GM12878 (cell line): Measurements from ENCODE around the gene SMTNL1. TPM values are rescaled to one million over a fixed set of nuclear protein-coding genes. Genes with fewer than 3 reads are reported as not detected.

ENCODE experiments used
- ATAC-seq: fragments of 200-7000 bp; cut with Tn5 transposase; 3 replicates; pipeline ENCODE4 v1.9.1; 2020; ENCODE audit warnings: mild to moderate bottlenecking, moderate library complexity
- BruUV-seq: library from RNA; stranded (reverse); fragments of 400-500 nt; replicated peaks from 2 replicates; lab custom pipeline; 2021; lab: Mats Ljungman, UMichigan
- CTCF ChIA-PET: fragments of 300-600 bp; sonication (Branson Sonifier 250); formaldehyde crosslinking; extraction: SDS; loops from one replicate; lab custom pipeline; 2021; ENCODE audit warnings: inconsistent platforms; lab: Yijun Ruan, JAX
- POLR2A ChIA-PET: fragments of 350-600 bp; formaldehyde crosslinking; extraction: SDS; loops from one replicate; lab custom pipeline; 2021; ENCODE audit warnings: inconsistent platforms; lab: Charles Lee
- RAD21 ChIA-PET: fragments of 300-600 bp; sonication (Branson Sonifier 250); formaldehyde crosslinking; loops from one replicate; lab custom pipeline; 2023; ENCODE audit warnings: antibody characterized with exemption; ENCODE audit not compliant: unreplicated experiment; lab: Charles Lee
- SMC1A ChIA-PET: fragments of 300-600 bp; sonication (Branson Sonifier 250); formaldehyde crosslinking; loops from one replicate; lab custom pipeline; 2023; ENCODE audit not compliant: unreplicated experiment, uncharacterized antibody; lab: Charles Lee
- DNase-seq: peaks from one replicate; pipeline ENCODE4 v3.0.0-alpha.2; 2011; ENCODE audit warnings: low read depth, low spot score
- FAIRE-seq: peaks from 3 replicates; lab custom pipeline; 2011; peaks lifted over from hg19 to GRCh38; lab: Jason Lieb, UNC
- H2AFZ ChIP-seq: 2 replicates; pipeline ENCODE4 v1.6.0; 2011; ENCODE audit warnings: low read depth, low read length, control low read depth; ENCODE audit not compliant: control insufficient read depth
- H3K27ac ChIP-seq: 2 replicates; pipeline ENCODE4 v1.5.1; 2011; ENCODE audit warnings: control low read depth; ENCODE audit not compliant: control insufficient read depth, insufficient read depth
- H3K27me3 ChIP-seq, 2 experiments: replicated peaks in 1 of 2; 2 replicates each; pipeline versions ENCODE4 v1.6.0 to v1.6.1; 2011; ENCODE audit warnings: low read length in 1 of 2; ENCODE audit not compliant: control insufficient read depth in 2 of 2, insufficient read depth in 2 of 2
- H3K36me3 ChIP-seq, 2 experiments: 2 replicates each; pipeline ENCODE4 v1.5.1; 2011; ENCODE audit warnings: low read length in 1 of 2; ENCODE audit not compliant: control insufficient read depth in 2 of 2, insufficient read depth in 2 of 2
- H3K4me1 ChIP-seq: 2 replicates; pipeline ENCODE4 v1.6.1; 2011; ENCODE audit warnings: mild to moderate bottlenecking, low read length, moderate library complexity, mixed read lengths; ENCODE audit not compliant: control insufficient read depth, insufficient read depth
- H3K4me2 ChIP-seq: 2 replicates; pipeline ENCODE4 v1.6.0; 2011; ENCODE audit warnings: control low read depth; ENCODE audit not compliant: control insufficient read depth, insufficient read depth
- H3K4me3 ChIP-seq: fragments of 200-600 bp; sonication (generic); 2 replicates; pipeline ENCODE4 v1.5.1; 2016
- H3K79me2 ChIP-seq: 2 replicates; pipeline ENCODE4 v1.6.0; 2011; ENCODE audit warnings: low read length; ENCODE audit not compliant: control insufficient read depth, insufficient read depth
- H3K9ac ChIP-seq: 2 replicates; pipeline ENCODE4 v1.8.0; 2011; ENCODE audit warnings: low read length, control low read depth, mixed read lengths; ENCODE audit not compliant: control insufficient read depth, insufficient read depth
- H3K9me3 ChIP-seq: replicated peaks from 3 replicates; pipeline ENCODE4 v1.5.1; 2011; ENCODE audit warnings: mild to moderate bottlenecking, low read length; ENCODE audit not compliant: control insufficient read depth, insufficient read depth
- H4K20me1 ChIP-seq: 2 replicates; pipeline ENCODE4 v1.6.0; 2011; ENCODE audit not compliant: control insufficient read depth, insufficient read depth
- ATF7 ChIP-seq: fragments of 450-650 bp; IDR thresholded peaks from 2 replicates; pipeline ENCODE4 v1.6.1; 2016; ENCODE audit warnings: low read depth, mild to moderate bottlenecking
- BCL11A ChIP-seq: IDR thresholded peaks from 2 replicates; pipeline ENCODE4 v1.6.1; 2011; ENCODE audit warnings: low read depth, low read length
- CTCF ChIP-seq, 3 experiments: IDR thresholded peaks in 2 of 3; conservative IDR thresholded peaks in 1 of 3; 2 replicates each; pipeline ENCODE4 v1.5.1; 2011; ENCODE audit warnings: low read depth in 3 of 3, low read length in 3 of 3, mild to moderate bottlenecking in 3 of 3, control low read depth in 2 of 3, moderate library complexity in 2 of 3, inconsistent platforms in 1 of 3, mixed read lengths in 1 of 3; ENCODE audit not compliant: control insufficient read depth in 2 of 3, insufficient read depth in 1 of 3; ENCODE audit errors: extremely low read depth in 1 of 3
- ESRRA ChIP-seq: IDR thresholded peaks from 2 replicates; pipeline ENCODE4 v1.6.1; 2012; ENCODE audit warnings: mild to moderate bottlenecking, low read length, improper control_type of control experiment
- HCFC1 ChIP-seq: fragments of 150-350 bp; IDR thresholded peaks from 2 replicates; pipeline ENCODE4 v1.6.1; 2014; ENCODE audit warnings: low read length
- HDAC6 ChIP-seq: fragments of 200-600 bp; sonication (generic); IDR thresholded peaks from one replicate; pipeline ENCODE4 v1.8.0; 2017; ENCODE audit warnings: antibody characterized with exemption; ENCODE audit not compliant: unreplicated experiment
- JUND ChIP-seq: IDR thresholded peaks from 2 replicates; pipeline ENCODE4 v1.6.1; 2012; ENCODE audit warnings: low read depth, mild to moderate bottlenecking, low read length, improper control_type of control experiment, moderate library complexity
- MTA2 ChIP-seq: fragments of 450-650 bp; IDR thresholded peaks from 2 replicates; pipeline ENCODE4 v1.6.1; 2016; ENCODE audit warnings: low read depth, mild to moderate bottlenecking, moderate library complexity
- NFYA ChIP-seq: IDR thresholded peaks from 2 replicates; pipeline ENCODE4 v1.6.1; 2011; ENCODE audit warnings: low read depth, mild to moderate bottlenecking, low read length, improper control_type of control experiment, borderline replicate concordance
- NR2C1 ChIP-seq: fragments of 450-650 bp; IDR thresholded peaks from 2 replicates; pipeline ENCODE4 v1.6.1; 2017; ENCODE audit warnings: antibody characterized with exemption, mild to moderate bottlenecking, moderate library complexity
- PAX8 ChIP-seq: fragments of 450-650 bp; IDR thresholded peaks from 2 replicates; pipeline ENCODE4 v1.6.1; 2017; ENCODE audit warnings: mild to moderate bottlenecking, moderate library complexity
- POLR2AphosphoS2 ChIP-seq: IDR thresholded peaks from 2 replicates; pipeline ENCODE4 v1.6.1; 2011; ENCODE audit warnings: low read depth, mild to moderate bottlenecking, low read length, improper control_type of control experiment, moderate library complexity
- RELB ChIP-seq: fragments of 450-650 bp; IDR thresholded peaks from 2 replicates; pipeline ENCODE4 v1.6.1; 2017; ENCODE audit warnings: low read depth, mild to moderate bottlenecking, moderate library complexity
- REST ChIP-seq: IDR thresholded peaks from 2 replicates; pipeline ENCODE4 v1.6.1; 2012; ENCODE audit warnings: mild to moderate bottlenecking, low read depth, low read length
- SMARCA5 ChIP-seq: fragments of 450-650 bp; IDR thresholded peaks from 2 replicates; pipeline ENCODE4 v1.6.1; 2017; ENCODE audit warnings: mild to moderate bottlenecking
- ZNF622 ChIP-seq: fragments of 450-650 bp; IDR thresholded peaks from 2 replicates; pipeline ENCODE4 v1.6.1; 2017; ENCODE audit warnings: mild to moderate bottlenecking, inconsistent platforms
- WGBS: methylation state at CpG from one replicate; pipeline ENCODE4 v1.1.6; 2016; ENCODE audit warnings: low lambda C conversion rate; ENCODE audit not compliant: insufficient replicate concordance, insufficient coverage; ENCODE audit errors: missing lambda C conversion rate; 5-methylcytosine and 5-hydroxymethylcytosine counted together
- in situ Hi-C: fragments of 300-500 bp; cut with MboI; formaldehyde crosslinking; loops from 9 replicates; pipeline ENCODE4 v1.14.3; 2018; ENCODE audit warnings: mixed read lengths
- intact Hi-C: fragments of 100-400 bp; cut with micrococcal nuclease; formaldehyde crosslinking; loops from one replicate; pipeline ENCODE4 v1.14.2; 2022; ENCODE audit not compliant: unreplicated experiment
- polyA plus RNA-seq, 11 experiments: library from polyadenylated mRNA; depleted of rRNA in 4 of 11; unstranded in 6 of 11; stranded (reverse) in 5 of 11; fragments of >200 nt; fragmentation: Nextera tagmentation in 4 of 11; fragmentation: Illumina TruSeq in 1 of 11; extraction: Ambion mirVana in 4 of 11; extraction: Trizol in 1 of 11; gene quantifications; 1 replicate in 1 of 11; 2 replicates in 10 of 11; pipeline versions ENCODE4 v1.2.1 to v1.2.3, GENCODE V29; 2011 to 2016; ENCODE audit warnings: inconsistent platforms in 2 of 11, missing spikeins in 2 of 11, low read depth in 1 of 11
- total RNA-seq, 4 experiments: library from RNA; depleted of rRNA in 3 of 4; stranded (reverse); fragments of >200 nt in 3 of 4; fragmentation: Illumina TruSeq in 1 of 4; extraction: Trizol in 1 of 4; gene quantifications; 2 replicates each; pipeline versions ENCODE4 v1.2.1 to v1.2.3, GENCODE V29; 2013 to 2021

Gene SMTNL1
- total and polyA plus RNA-seq, 10 of the 15 experiments (the other 5 are each of a cell fraction or from before 2014, with no cell fraction given): 0.06 to 0.17 (median 0.10) TPM; not detected in 7

GRCh38 chr11:57530596-57531507, 6.5 kb upstream of the SMTNL1 start, which contains the start of gene TIMM10:
Gene TIMM10 (minus strand): TSS chr11:57530754. CDS start chr11:57530189, 565 bp downstream.
- peaks cover 16% of the 10 kb centered on the region for H3K4me1 ChIP-seq
- H3K27me3 ChIP-seq: no peaks in the 10 kb centered on the region
- H3K27ac ChIP-seq: peak within 1 kb of the TSS; percentile 88
- peak within 1 kb of the TSS; percentile 85 for H3K4me3 ChIP-seq
- BruUV-seq: no TSS peak
- POLR2A ChIA-PET: interaction anchor here (0.5 to 1.0 kb wide), 3 partner anchors 16 to 37 kb away, joined by 3 to 7 read pairs (median 3); no protein-coding TSS in a partner anchor
- intact Hi-C loops: loop anchor here (1.0 kb wide), 1 partner anchor 35 kb away; no protein-coding TSS in a partner anchor
- H3K9me3 ChIP-seq: no peaks in the 10 kb centered on the region
- peak; percentile 98 for FAIRE-seq
- SMC1A ChIA-PET: interaction anchor here (1.2 to 8.1 kb wide), 4 partner anchors 35 to 73 kb away, joined by 4 to 130 read pairs (median 9); partner anchors contain the start of gene UBE2L6
- H2AFZ ChIP-seq: peak within 1 kb of the TSS; percentile 73
- DNase-seq: peak; percentile 95
- RAD21 ChIA-PET: interaction anchor here (1.0 to 9.0 kb wide), 5 partner anchors 35 to 270 kb away, joined by 3 to 133 read pairs (median 3); no protein-coding TSS in a partner anchor
- peak; percentile 97 for ATAC-seq
- H3K4me2 ChIP-seq: peak within 1 kb of the TSS; percentile 93
- H3K9ac ChIP-seq: peak within 1 kb of the TSS; percentile 97
- H4K20me1 ChIP-seq: no peaks in the 10 kb centered on the region
- WGBS: 2% methylated on average over 49 of the region's 49 CpGs
- in situ Hi-C loops: loop anchor here (5.0 kb wide), 1 partner anchor 184 kb away; no protein-coding TSS in a partner anchor
- H3K79me2 ChIP-seq: peaks cover 22% of the 10 kb centered on the region
- peaks cover 0 to 10% of the 10 kb centered on the region in 2 experiments; a peak in 3 of 4 replicates for H3K36me3 ChIP-seq
- CTCF ChIA-PET: interaction anchor here (0.9 to 9.7 kb wide), 9 partner anchors 14 to 180 kb away, joined by 3 to 396 read pairs (median 9); partner anchors contain the start of genes RTN4RL2 and UBE2L6
- TF ChIP-seq SMARCA5 (no peak), NR2C1 (peak; percentile 86), CTCF (IDR thresholded peaks at IDR 0.05 in 2 of 3, conservative IDR thresholded peaks at IDR 0.05 in 1 of 3; ENCODE audit: control insufficient read depth in 2 of 3, extremely low read depth in 1 of 3, insufficient read depth in 1 of 3, low read depth in 3 of 3, low read length in 3 of 3) (no peak), ATF7 (peak; percentile 84), POLR2AphosphoS2 (no peak), PAX8 (no peak), HCFC1 (peak; percentile 64), RELB (peak; percentile 80), BCL11A (no peak), ZNF622 (no peak), MTA2 (0 out of 2 replicates have a peak, but pooled peaks have one; percentile 11), NFYA (no peak), ESRRA (no peak), HDAC6 (no peak), JUND (no peak), REST (no peak)
